Suppressor macrophage treated with lipopolysaccharide for 1 hour (primary cell): Measurements from ENCODE around the gene PTPRT.
A peak's percentile ranks its signal among the peaks of the same experiment; 100 is the strongest.
"Not testable (repeated sequence)": the region's sequence is repeated elsewhere in the genome, so short reads cannot be mapped to it uniquely, and the experiment has no call there.

Source experiments
- DNase-seq, 3 donors: peaks; one replicate each; pipeline ENCODE4 v3.0.0-alpha.2; 2020 to 2022

PTPRT gene

GRCh38 chr20:42258564-42259302, 931.0 kb downstream of the PTPRT start:
- DNase-seq = no peak

- no peak for DNase-seq
Measured at GRCh38 chr20:42255821-42256220, 933.9 kb downstream of the PTPRT start.

GRCh38 chr20:42254673-42255072, 935.0 kb downstream of the PTPRT start:
- no peak for DNase-seq

GRCh38 chr20:42252116-42252515, 937.6 kb downstream of the PTPRT start:
- no peak for DNase-seq

GRCh38 chr20:42218621-42219374, 970.9 kb downstream of the PTPRT start:
- no peak for DNase-seq

GRCh38 chr20:42214074-42214473, 975.6 kb downstream of the PTPRT start:
- DNase-seq = no peak

- DNase-seq = no peak
Measured at GRCh38 chr20:42212391-42212790, 977.3 kb downstream of the PTPRT start.

GRCh38 chr20:42206557-42206956, 983.1 kb downstream of the PTPRT start:
- not testable (repeated sequence) for DNase-seq

GRCh38 chr20:42204109-42204660, 985.5 kb downstream of the PTPRT start:
- peak in 2 of 3 donors; percentile 22 to 26 for DNase-seq

- no peak for DNase-seq
Measured at GRCh38 chr20:42197599-42197998, 992.1 kb downstream of the PTPRT start.

GRCh38 chr20:42193119-42193518, 996.6 kb downstream of the PTPRT start:
- no peak for DNase-seq

- DNase-seq = no peak
Measured at GRCh38 chr20:42192321-42192720, 997.4 kb downstream of the PTPRT start.

- peak in 1 of 3 donors; percentile 1 for DNase-seq
Measured at GRCh38 chr20:42191140-42191860, 998.4 kb downstream of the PTPRT start.

GRCh38 chr20:42190084-42190483, 999.6 kb downstream of the PTPRT start:
- no peak for DNase-seq

- DNase-seq = no peak
Measured at GRCh38 chr20:42186337-42186736, 1003.4 kb downstream of the PTPRT start.

GRCh38 chr20:42183147-42183546, 1006.6 kb downstream of the PTPRT start:
- DNase-seq = no peak

- DNase-seq = no peak
Measured at GRCh38 chr20:42181064-42181463, 1008.6 kb downstream of the PTPRT start.

GRCh38 chr20:42179768-42180167, 1009.9 kb downstream of the PTPRT start:
- peak in 2 of 3 donors; percentile 3 to 8 for DNase-seq

- DNase-seq = no peak
Measured at GRCh38 chr20:42173440-42173839, 1016.3 kb downstream of the PTPRT start.

GRCh38 chr20:42164121-42164890, 1025.4 kb downstream of the PTPRT start:
- DNase-seq = no peak

- no peak for DNase-seq
Measured at GRCh38 chr20:42161228-42161829, 1028.4 kb downstream of the PTPRT start.

- no peak for DNase-seq
Measured at GRCh38 chr20:42159808-42160207, 1029.9 kb downstream of the PTPRT start.
